Neutrophil (primary cell): ENCODE results near the gene STX1A.
"Not testable (repeated sequence)": the region's sequence is repeated elsewhere in the genome, so short reads cannot be mapped to it uniquely, and the experiment has no call there.

Source experiments
- H3K27ac ChIP-seq: fragments of 200-600 bp; sonication (generic); 2 replicates; pipeline ENCODE4 v1.5.1; 2016; ENCODE audit warnings: mild to moderate bottlenecking, moderate library complexity
- H3K27me3 ChIP-seq: fragments of 200-600 bp; sonication (generic); 2 replicates; pipeline ENCODE4 v1.6.0; 2016; ENCODE audit warnings: mild to moderate bottlenecking
- H3K36me3 ChIP-seq: fragments of 200-600 bp; sonication (generic); 2 replicates; pipeline ENCODE4 v1.5.1; 2017
- H3K4me1 ChIP-seq, 2 experiments: fragments of 200-600 bp in 1 of 2; sonication (generic) in 1 of 2; 1 replicate in 1 of 2; 2 replicates in 1 of 2; pipeline versions ENCODE4 v1.5.1 to v1.6.1; 2013 to 2016; ENCODE audit warnings: low read depth in 1 of 2, low read length in 1 of 2, mild to moderate bottlenecking in 1 of 2, moderate library complexity in 1 of 2; ENCODE audit not compliant: control insufficient read depth in 1 of 2, insufficient read depth in 1 of 2
- H3K4me3 ChIP-seq, 2 experiments: fragments of 200-600 bp in 1 of 2; sonication (generic) in 1 of 2; 1 replicate in 1 of 2; 2 replicates in 1 of 2; pipeline ENCODE4 v1.5.1; 2013 to 2016; ENCODE audit warnings: low read depth in 1 of 2, low read length in 1 of 2, mild to moderate bottlenecking in 1 of 2, moderate library complexity in 1 of 2
- H3K9me3 ChIP-seq: fragments of 200-600 bp; sonication (generic); 2 replicates; pipeline ENCODE4 v1.5.1; 2016
- CTCF ChIP-seq: fragments of 200-600 bp; sonication (generic); IDR thresholded peaks from 2 replicates; pipeline ENCODE4 v1.5.1; 2016; ENCODE audit warnings: antibody characterized with exemption

The STX1A gene

DNA sequence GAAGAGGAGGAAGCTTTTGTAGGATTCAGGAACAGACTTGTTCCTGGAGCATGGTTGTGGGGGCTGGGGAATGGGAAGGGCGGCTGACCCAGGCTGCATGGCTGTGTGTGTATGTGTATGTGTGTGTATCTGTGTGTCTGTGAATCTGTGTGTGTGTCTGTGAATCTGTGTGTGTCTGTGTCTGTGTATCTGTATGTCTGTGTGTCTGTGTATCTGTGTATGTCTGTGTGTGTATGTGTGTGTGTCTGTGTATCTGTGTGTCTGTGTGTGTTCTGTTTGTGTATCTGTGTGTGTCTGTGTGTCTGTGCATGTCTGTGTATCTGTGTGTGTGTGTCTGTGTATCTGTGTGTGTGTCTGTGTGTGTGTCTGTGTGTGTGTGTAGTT lies 6.6 kb upstream of the STX1A start:
- peaks cover 0 to 4% of the 10 kb centered on the region in 2 experiments for H3K4me1 ChIP-seq
- TF ChIP-seq CTCF: no peak

DNA sequence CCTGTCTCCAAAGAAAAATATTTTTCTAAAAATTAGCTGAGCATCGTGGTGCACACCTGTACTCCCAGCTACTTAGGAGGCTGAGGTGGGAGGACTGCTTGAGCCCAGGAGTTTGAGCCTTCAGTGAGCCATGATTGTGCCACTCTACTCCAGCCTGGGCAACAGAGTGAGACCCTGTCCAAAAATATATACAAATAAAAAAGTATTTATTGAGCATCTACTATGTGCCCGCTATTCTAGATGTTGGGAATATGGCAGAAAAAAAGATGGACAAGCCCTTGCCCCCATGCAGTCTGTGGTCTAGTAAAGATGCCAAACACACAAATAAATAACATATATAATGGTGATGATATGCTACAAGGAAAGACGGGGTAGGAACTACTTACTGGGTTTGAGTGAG lies 4.3 kb upstream of the STX1A start:
- H3K36me3 ChIP-seq: no peaks in the 10 kb centered on the region
- no peaks in the 10 kb centered on the region for H3K9me3 ChIP-seq
- H3K4me1 ChIP-seq: peaks cover 9 to 11% of the 10 kb centered on the region in 2 experiments
- peaks cover 97% of the 10 kb centered on the region for H3K27me3 ChIP-seq
- H3K4me3 ChIP-seq: no peak overlapping the region
- TF ChIP-seq CTCF: no peak
- no peak overlapping the region for H3K27ac ChIP-seq

More for the DNA sequence above, 6.6 kb upstream of the STX1A start:
- Histone ChIP-seq H3K9me3 (no peaks in the 10 kb centered on the region), H3K36me3 (no peaks in the 10 kb centered on the region), H3K4me3 (no peak overlapping the region), H3K27me3 (peaks cover 84% of the 10 kb centered on the region), H3K27ac (no peak overlapping the region)

DNA sequence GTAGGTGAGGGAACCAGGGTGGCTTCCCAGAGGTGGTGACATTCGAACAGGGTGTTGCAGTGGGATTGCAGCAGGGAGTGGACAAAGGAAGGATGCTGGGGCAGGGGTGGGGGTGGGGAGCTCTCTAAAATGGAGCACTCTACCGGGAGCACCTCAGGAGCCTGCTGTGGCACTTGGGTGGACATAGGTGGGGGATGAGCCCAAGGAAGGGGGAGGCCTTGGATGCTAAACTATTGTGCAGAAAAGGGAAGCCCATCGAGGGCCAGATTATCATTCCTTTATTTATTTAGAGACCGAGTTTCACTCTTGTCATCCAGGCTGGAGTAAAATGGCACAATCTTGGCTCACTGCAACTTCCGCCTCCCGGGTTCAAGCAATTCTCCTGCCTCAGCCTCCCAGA lies 3.3 kb upstream of the STX1A start:
- Histone ChIP-seq H3K36me3 (no peaks in the 10 kb centered on the region), H3K27me3 (peaks cover 97% of the 10 kb centered on the region), H3K4me1 (peaks cover 19 to 21% of the 10 kb centered on the region in 2 experiments)

GRCh38 chr7:73722182-73722581 lies 2.7 kb upstream of the STX1A start:
- H3K4me1 ChIP-seq: peaks cover 25 to 27% of the 10 kb centered on the region in 2 experiments
- H3K9me3 ChIP-seq, H3K36me3 ChIP-seq, H3K27ac ChIP-seq, H3K4me3 ChIP-seq: not testable (repeated sequence)
- H3K27me3 ChIP-seq: peaks cover 97% of the 10 kb centered on the region

More for the DNA sequence above, 3.3 kb upstream of the STX1A start:
- H3K4me3 ChIP-seq: no peak overlapping the region
- H3K27ac ChIP-seq: no peak overlapping the region
- no peaks in the 10 kb centered on the region for H3K9me3 ChIP-seq
- TF ChIP-seq CTCF: no peak

- no peak overlapping the region for H3K4me3 ChIP-seq
- no peak overlapping the region for H3K27ac ChIP-seq
- TF ChIP-seq CTCF: no peak
- no peaks in the 10 kb centered on the region for H3K9me3 ChIP-seq
- peaks cover 25 to 31% of the 10 kb centered on the region in 2 experiments for H3K4me1 ChIP-seq
- no peaks in the 10 kb centered on the region for H3K36me3 ChIP-seq
- peaks cover 97% of the 10 kb centered on the region for H3K27me3 ChIP-seq
Measured at GRCh38 chr7:73721377-73721817, 1.9 kb upstream of the STX1A start.

- H3K4me3 ChIP-seq: not testable (repeated sequence)
Measured at GRCh38 chr7:73720443-73720842, 974 bp upstream of the STX1A start.

DNA sequence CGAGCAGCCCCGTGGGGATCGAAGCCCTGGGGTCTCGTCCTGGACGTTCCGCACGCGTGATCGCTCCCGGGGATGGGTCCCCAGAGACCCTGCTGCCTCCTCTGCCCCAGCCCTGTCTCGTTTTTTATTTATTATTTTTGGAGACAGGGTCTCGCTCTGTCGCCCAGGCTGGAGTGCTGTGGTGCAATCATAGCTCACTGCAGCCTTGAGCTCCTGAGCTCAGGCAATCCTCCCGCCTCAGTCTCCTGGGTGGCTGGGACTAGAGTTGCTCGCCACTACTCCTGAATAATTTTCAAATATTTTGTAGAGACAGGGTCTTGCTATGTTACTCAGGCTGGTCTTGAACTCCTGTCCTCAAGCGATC lies 319 bp upstream of the STX1A start:
- Histone ChIP-seq H3K4me1 (peaks cover 25 to 27% of the 10 kb centered on the region in 2 experiments), H3K27me3 (peaks cover 97% of the 10 kb centered on the region), H3K27ac (no peak overlapping the region), H3K4me3 (peak overlapping the region in 1 of 2 experiments; percentile 37), H3K9me3 (no peaks in the 10 kb centered on the region), H3K36me3 (no peaks in the 10 kb centered on the region)
- no peak for TF ChIP-seq CTCF

More at GRCh38 chr7:73720443-73720842, 974 bp upstream of the STX1A start:
- not testable (repeated sequence) for H3K9me3 ChIP-seq, H3K36me3 ChIP-seq, H3K27ac ChIP-seq
- H3K27me3 ChIP-seq: peaks cover 97% of the 10 kb centered on the region
- peaks cover 25 to 27% of the 10 kb centered on the region in 2 experiments for H3K4me1 ChIP-seq
